Cardiac fibroblast (primary cell): ENCODE data around the gene ADAMTS9.

Experiments used
- DNase-seq, 2 donors: peaks; one replicate each; pipeline versions ENCODE4 v3.0.0 to v3.0.0-alpha.2; 2010; ENCODE audit warnings: low read depth in 2 of 2
- H3K4me3 ChIP-seq, 2 donors: replicated peaks in 1 of 2; 1 replicate in 1 of 2; 2 replicates in 1 of 2; pipeline ENCODE4 v1.5.1; 2011; ENCODE audit warnings: low read depth in 2 of 2, low read length in 2 of 2, mild to moderate bottlenecking in 2 of 2, moderate library complexity in 1 of 2
- TF ChIP-seq, protein P1 (sequence below): IDR thresholded peaks from one replicate; pipeline ENCODE4 v1.5.1; 2011; ENCODE audit warnings: low read depth, mild to moderate bottlenecking, low read length, inconsistent platforms

Gene ADAMTS9

DNA sequence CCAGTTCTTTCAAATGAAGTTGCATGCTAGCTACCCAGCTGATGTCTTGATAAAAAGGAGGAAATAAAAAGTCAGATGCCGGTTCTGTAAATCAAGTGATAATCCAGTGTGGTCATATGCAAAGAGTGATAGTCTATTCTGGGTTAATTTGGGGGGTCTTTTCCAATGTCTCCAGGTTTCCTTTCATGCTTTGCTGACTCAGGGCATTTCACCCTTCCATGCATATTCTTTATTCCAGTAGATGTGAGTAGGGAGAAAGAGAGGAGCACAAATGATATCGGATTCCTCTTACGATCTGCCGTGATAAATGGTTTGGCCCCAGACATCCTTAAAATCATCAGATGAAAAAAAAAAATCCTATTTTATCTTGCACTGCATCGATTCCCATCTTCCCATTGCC, 60.8 kb downstream of the ADAMTS9 start:
- TF ChIP-seq, protein P1, sequence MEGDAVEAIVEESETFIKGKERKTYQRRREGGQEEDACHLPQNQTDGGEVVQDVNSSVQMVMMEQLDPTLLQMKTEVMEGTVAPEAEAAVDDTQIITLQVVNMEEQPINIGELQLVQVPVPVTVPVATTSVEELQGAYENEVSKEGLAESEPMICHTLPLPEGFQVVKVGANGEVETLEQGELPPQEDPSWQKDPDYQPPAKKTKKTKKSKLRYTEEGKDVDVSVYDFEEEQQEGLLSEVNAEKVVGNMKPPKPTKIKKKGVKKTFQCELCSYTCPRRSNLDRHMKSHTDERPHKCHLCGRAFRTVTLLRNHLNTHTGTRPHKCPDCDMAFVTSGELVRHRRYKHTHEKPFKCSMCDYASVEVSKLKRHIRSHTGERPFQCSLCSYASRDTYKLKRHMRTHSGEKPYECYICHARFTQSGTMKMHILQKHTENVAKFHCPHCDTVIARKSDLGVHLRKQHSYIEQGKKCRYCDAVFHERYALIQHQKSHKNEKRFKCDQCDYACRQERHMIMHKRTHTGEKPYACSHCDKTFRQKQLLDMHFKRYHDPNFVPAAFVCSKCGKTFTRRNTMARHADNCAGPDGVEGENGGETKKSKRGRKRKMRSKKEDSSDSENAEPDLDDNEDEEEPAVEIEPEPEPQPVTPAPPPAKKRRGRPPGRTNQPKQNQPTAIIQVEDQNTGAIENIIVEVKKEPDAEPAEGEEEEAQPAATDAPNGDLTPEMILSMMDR: no peak
- H3K4me3 ChIP-seq: no peak overlapping the region
- no peak for DNase-seq

DNA sequence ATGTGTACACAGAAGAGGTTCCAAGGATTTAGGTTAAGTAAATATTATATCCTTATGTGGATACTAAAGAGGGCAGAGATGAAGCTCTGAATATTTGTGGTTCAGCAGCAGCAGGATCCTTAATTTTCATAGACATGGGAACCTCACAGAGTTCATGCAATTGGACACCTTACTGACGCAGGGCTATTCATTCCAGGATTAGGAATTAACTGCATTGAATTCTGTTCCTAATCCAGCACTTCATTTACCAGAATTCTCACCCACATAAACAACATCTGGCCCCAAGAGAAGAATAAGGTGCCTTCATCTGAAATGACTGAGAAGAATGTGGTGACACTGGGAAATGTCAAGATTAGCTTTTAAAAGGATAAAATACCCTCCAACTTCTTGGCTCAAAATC, 62.4 kb downstream of the ADAMTS9 start:
- no peak overlapping the region for H3K4me3 ChIP-seq
- TF ChIP-seq, protein P1: no peak
- DNase-seq: no peak

DNA sequence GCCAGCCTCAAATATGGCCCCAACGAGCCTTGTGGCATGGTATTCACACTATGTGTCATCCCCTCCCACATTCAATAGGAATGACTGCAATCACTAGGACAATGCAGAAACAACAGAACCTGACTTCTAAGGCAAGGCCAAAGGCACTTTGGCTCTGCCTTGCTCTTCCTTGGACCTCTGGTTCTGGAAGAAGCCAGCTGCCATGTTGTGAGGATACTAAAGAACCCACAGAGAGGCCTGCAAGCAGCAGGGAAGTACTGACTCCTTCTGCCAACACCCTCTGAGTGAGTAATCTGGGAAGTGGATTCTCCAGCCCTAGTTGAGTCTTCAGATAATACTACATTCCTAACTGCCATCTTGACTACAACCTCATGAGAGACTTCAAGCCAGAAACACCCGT, 64.7 kb downstream of the ADAMTS9 start:
- TF ChIP-seq, protein P1: no peak
- peak in 1 of 2 donors; percentile 6 for DNase-seq
- H3K4me3 ChIP-seq: no peak overlapping the region

DNA sequence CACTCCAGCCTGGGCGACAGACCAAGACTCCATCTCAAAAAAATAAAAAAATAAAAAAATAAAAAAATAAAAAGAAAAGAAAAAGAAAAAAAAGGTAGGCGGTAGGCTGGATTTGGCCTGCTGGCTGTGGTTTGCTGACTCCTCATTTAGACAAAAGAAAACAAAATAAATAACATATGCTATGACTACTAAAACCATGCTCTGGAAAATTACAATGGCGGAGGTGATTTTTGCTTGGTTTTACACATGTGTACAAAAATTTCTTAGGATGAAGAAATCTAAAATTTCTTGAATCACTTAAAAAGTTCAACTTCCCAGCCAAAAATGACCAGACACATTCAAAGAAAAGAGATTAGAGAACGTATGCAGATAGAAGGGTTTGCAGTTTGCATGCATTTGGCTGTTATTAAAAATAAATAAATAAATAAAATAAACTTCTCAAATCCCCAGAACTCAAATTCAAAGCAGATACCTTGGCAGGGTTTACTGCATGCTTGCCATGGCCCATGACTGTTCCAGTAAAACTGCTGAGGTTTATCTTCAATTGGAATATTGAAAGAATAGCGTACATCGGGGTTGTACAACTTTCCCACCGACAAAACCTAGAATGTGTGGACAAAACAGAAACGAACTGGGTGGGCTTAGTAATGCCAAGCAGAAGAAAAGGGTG, 65.9 kb downstream of the ADAMTS9 start:
- H3K4me3 ChIP-seq: no peak overlapping the region
- TF ChIP-seq, protein P1: no peak
- DNase-seq: no peak

DNA sequence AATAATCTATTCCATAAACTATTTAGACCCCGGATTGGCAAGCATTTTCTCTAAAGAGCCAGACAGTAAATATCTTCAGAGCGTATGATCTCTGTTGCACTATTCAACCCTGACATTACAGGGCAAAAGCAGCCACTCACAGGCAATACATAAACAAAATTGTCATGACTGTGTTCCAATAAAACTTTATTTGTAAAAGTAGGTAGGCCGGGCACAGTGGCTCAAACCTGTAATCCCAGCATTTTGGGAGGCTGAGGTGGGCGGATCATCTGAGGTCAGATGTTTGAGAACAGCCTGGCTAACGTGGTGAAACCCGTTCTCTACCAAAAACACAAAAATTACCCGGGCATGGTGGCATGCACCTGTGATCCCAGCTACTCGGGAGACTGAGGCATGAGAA, 66.5 kb downstream of the ADAMTS9 start:
- TF ChIP-seq, protein P1: no peak
- DNase-seq: no peak
- no peak overlapping the region for H3K4me3 ChIP-seq

DNA sequence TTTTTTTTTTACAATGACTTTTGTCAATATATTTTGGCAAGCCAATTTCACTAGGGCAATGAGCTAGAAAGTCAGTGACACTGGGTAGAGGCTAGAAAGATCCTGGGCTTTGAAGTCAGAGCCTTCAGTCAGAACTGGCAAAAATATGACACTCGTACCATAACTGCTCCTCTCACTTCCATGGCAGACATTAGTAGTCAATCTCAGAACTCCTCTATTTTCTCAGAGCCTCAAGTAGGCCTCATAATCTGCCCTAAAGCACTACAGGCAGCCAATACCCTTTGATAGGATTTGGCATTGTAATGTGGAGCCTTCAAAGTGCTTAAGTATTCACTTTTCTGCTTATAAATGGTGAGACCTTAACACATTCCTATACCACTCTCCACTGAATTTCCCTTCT, 67.8 kb downstream of the ADAMTS9 start:
- TF ChIP-seq, protein P1: no peak
- no peak overlapping the region for H3K4me3 ChIP-seq
- DNase-seq: no peak

DNA sequence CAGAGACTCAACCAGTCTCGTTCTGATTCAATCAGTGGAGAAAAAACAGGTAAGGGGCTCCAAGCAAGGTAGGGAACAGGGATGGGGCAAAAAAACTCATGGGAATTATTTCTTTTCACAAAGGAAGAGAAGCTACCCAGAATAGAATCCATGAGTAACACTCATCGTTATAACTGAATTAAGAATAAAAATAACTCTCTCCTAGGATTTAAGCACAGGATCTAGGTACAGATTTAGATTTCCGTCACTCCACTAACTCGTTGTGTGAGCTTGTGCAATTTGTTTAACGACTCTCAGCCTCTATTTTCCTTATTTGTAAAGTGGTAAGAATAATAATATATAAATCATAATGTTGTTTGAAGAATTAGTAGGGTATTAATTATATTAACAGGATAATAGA, 68.6 kb downstream of the ADAMTS9 start:
- DNase-seq: no peak

More for the DNA sequence above, 68.6 kb downstream of the ADAMTS9 start:
- no peak overlapping the region for H3K4me3 ChIP-seq
- TF ChIP-seq, protein P1: no peak
